ENCODE results near the gene S100A1. TPM values are rescaled to one million over a fixed set of nuclear protein-coding genes. Genes with fewer than 3 reads are reported as not detected.
A peak's percentile ranks its signal among the peaks of the same experiment; 100 is the strongest.

S100A1 gene
- total and polyA plus RNA-seq, 2 of the 8 experiments (the other 6 are each of a cell fraction or from before 2014, with no cell fraction given): 2.0 TPM; not detected in 1

DNA sequence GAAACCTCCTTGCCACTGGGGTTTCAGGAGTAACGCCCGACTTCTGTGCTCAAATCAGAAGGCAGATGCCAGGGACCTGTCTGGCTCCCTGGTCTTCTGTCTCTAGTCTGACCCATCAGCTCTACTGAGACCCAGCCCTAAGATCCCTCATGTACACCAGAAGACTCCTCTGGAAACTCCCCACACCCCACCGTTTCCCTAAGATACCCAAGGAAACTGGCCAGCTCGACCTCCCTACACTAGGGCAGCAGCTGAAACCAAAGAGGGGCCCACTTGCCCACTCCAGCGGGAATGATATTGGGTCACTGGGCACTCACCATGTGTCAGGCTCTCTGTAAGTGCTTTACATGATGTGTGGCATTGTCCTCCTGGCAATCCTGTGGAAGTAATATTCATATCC is 14.8 kb upstream of the S100A1 start:
- no peaks in the 10 kb centered on the region for H3K9me3 ChIP-seq (ENCODE audit: insufficient read depth in 2 of 2, low read depth in 1 of 2, low read length in 1 of 2)
- H3K79me2 ChIP-seq (ENCODE audit: control insufficient read depth in 1 of 2, insufficient read depth in 2 of 2, low read length in 2 of 2): no peaks in the 10 kb centered on the region
- no peak overlapping the region for H3K9ac ChIP-seq (replicated peaks in 1 of 4; ENCODE audit: extremely low read depth in 1 of 4, low read depth in 3 of 4, low read length in 3 of 4)
- H2BK12ac ChIP-seq (ENCODE audit: low read depth, low read length): 0 out of 2 replicates have a peak overlapping the region, but pooled peaks have one; percentile 50
- H2BK20ac ChIP-seq (ENCODE audit: low read length): peak overlapping the region; percentile 18; the same call in 1 of the 2 replicates
- no peaks in the 10 kb centered on the region for H3K36me3 ChIP-seq (ENCODE audit: control insufficient read depth in 2 of 4, insufficient read depth in 4 of 4, low read length in 3 of 4)
- no peak overlapping the region for H3K56ac ChIP-seq (replicated peaks; ENCODE audit: insufficient read length, low read depth, low read length)
- H2BK120ac ChIP-seq (replicated peaks; ENCODE audit: low read depth, low read length): no peak overlapping the region
- H3K4me3 ChIP-seq (ENCODE audit: extremely low read depth in 1 of 4, insufficient read depth in 2 of 4, low read depth in 3 of 4, low read length in 4 of 4): peak overlapping the region in 1 of 4 experiments; percentile 51; a peak in 1 of 8 replicates
- ChIA-PET CTCF (ENCODE audit: partially characterized antibody) (interaction anchor here (1.1 to 15.9 kb wide), 10 partner anchors 9 to 103 kb away, joined by 3 to 224 read pairs (median 24); partner anchors contain the start of genes S100A1, S100A13, S100A4 and S100A6), POLR2A (ENCODE audit: partially characterized antibody) (interaction anchor here (1.0 to 15.3 kb wide), 6 partner anchors 14 to 45 kb away, joined by 3 to 261 read pairs (median 8); partner anchors contain the start of genes CHTOP, S100A1 and S100A13)
- H4K20me1 ChIP-seq (replicated peaks in 1 of 2; ENCODE audit: control insufficient read depth in 1 of 2, insufficient read depth in 2 of 2, low read length in 2 of 2): no peaks in the 10 kb centered on the region
- no peak overlapping the region for H4K5ac ChIP-seq (ENCODE audit: insufficient read length, low read depth, low read length)
- peaks cover 0 to 30% (median 20%) of the 10 kb centered on the region in 4 experiments; a peak in 6 of 7 replicates for H3K4me1 ChIP-seq (replicated peaks in 1 of 4; ENCODE audit: control insufficient read depth in 3 of 4, insufficient read depth in 4 of 4, low read length in 3 of 4)
- peak overlapping the region; percentile 49; the same call in 1 of the 2 replicates for H2AFZ ChIP-seq (ENCODE audit: low read length)
- no peak overlapping the region for H2AK5ac ChIP-seq (ENCODE audit: low read depth, low read length)
- no peaks in the 10 kb centered on the region; a peak in 1 of 7 replicates for H3K27me3 ChIP-seq (replicated peaks in 1 of 4; ENCODE audit: control insufficient read depth in 3 of 4, extremely low read depth in 1 of 4, insufficient read depth in 3 of 4, low read length in 3 of 4)
- peak overlapping the region; percentile 75; the same call in 1 of the 2 replicates for H4K8ac ChIP-seq (ENCODE audit: extremely low read depth, insufficient read depth, low read length)
- H3K23me2 ChIP-seq (ENCODE audit: low read depth, low read length): peaks cover 3% of the 10 kb centered on the region
- H3K14ac ChIP-seq (ENCODE audit: insufficient read length): no peak overlapping the region
- no peak overlapping the region for H3K23ac ChIP-seq (ENCODE audit: insufficient read length)
- H2BK5ac ChIP-seq (ENCODE audit: low read depth, low read length): peak overlapping the region; percentile 52; the same call in 1 of the 2 replicates
- WGBS, 2 experiments (ENCODE audit: extremely low coverage in 1 of 2, insufficient coverage in 1 of 2, insufficient read length in 1 of 2, insufficient replicate concordance in 2 of 2, low coverage in 1 of 2, low lambda C conversion rate in 2 of 2, missing lambda C conversion rate in 1 of 2): 76% methylated on average over 5 of the region's 5 CpGs; no CpG with 5 or more reads in 1 of the 2 experiments
- peak overlapping the region; percentile 64 for H4K91ac ChIP-seq (replicated peaks; ENCODE audit: insufficient read length, low read length)
- H3K4ac ChIP-seq (replicated peaks; ENCODE audit: insufficient read length, low read depth, low read length): no peak overlapping the region
- no peak for FAIRE-seq
- no peaks in the 10 kb centered on the region for H3K79me1 ChIP-seq (ENCODE audit: low read depth, low read length)
- H2BK15ac ChIP-seq (ENCODE audit: low read length): no peak overlapping the region
- H3K27ac ChIP-seq (ENCODE audit: low read depth, low read length): no peak overlapping the region
- peak overlapping the region; percentile 59 to 77; a peak in 2 of 4 replicates for H3K4me2 ChIP-seq (ENCODE audit: insufficient read depth in 1 of 2, low read depth in 2 of 2, low read length in 2 of 2)
- no peak for DNase-seq (ENCODE audit: low read depth in 1 of 2, low spot score in 2 of 2)
- H3K18ac ChIP-seq (ENCODE audit: extremely low read depth, low read length): no peak overlapping the region; the same call in 1 of the 2 replicates
- TF ChIP-seq, protein P1, sequence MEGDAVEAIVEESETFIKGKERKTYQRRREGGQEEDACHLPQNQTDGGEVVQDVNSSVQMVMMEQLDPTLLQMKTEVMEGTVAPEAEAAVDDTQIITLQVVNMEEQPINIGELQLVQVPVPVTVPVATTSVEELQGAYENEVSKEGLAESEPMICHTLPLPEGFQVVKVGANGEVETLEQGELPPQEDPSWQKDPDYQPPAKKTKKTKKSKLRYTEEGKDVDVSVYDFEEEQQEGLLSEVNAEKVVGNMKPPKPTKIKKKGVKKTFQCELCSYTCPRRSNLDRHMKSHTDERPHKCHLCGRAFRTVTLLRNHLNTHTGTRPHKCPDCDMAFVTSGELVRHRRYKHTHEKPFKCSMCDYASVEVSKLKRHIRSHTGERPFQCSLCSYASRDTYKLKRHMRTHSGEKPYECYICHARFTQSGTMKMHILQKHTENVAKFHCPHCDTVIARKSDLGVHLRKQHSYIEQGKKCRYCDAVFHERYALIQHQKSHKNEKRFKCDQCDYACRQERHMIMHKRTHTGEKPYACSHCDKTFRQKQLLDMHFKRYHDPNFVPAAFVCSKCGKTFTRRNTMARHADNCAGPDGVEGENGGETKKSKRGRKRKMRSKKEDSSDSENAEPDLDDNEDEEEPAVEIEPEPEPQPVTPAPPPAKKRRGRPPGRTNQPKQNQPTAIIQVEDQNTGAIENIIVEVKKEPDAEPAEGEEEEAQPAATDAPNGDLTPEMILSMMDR (IDR thresholded peaks at IDR 0.05; ENCODE audit: control extremely low read depth in 1 of 3, insufficient read depth in 1 of 3, low read depth in 1 of 3, low read length in 3 of 3): no peak
- TF ChIP-seq SIN3A (conservative IDR thresholded peaks at IDR 0.05 in 1 of 2, IDR thresholded peaks at IDR 0.05 in 1 of 2; ENCODE audit: low read depth in 1 of 2, low read length in 2 of 2): no peak
- no peak for TF ChIP-seq TAF1 (IDR thresholded peaks at IDR 0.05; ENCODE audit: low read depth, low read length)
- TF ChIP-seq, protein P2, sequence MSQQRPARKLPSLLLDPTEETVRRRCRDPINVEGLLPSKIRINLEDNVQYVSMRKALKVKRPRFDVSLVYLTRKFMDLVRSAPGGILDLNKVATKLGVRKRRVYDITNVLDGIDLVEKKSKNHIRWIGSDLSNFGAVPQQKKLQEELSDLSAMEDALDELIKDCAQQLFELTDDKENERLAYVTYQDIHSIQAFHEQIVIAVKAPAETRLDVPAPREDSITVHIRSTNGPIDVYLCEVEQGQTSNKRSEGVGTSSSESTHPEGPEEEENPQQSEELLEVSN (IDR thresholded peaks at IDR 0.05): no peak
- TF ChIP-seq, protein P3, sequence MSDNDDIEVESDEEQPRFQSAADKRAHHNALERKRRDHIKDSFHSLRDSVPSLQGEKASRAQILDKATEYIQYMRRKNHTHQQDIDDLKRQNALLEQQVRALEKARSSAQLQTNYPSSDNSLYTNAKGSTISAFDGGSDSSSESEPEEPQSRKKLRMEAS (IDR thresholded peaks at IDR 0.05): no peak
- no peak for TF ChIP-seq CREB1 (IDR thresholded peaks at IDR 0.05)
- no peak for TF ChIP-seq GTF2F1 (IDR thresholded peaks at IDR 0.05; ENCODE audit: borderline replicate concordance, low read depth, low read length)
- TF ChIP-seq EZH2 (IDR thresholded peaks at IDR 0.05; ENCODE audit: low read depth, low read length, severe bottlenecking): no peak
- TF ChIP-seq MAFK (IDR thresholded peaks at IDR 0.05; ENCODE audit: low read depth, low read length): no peak

Measured in H1 (cell line).